Cardiac fibroblast (primary cell): ENCODE results near the gene DES.
A peak's percentile ranks its signal among the peaks of the same experiment; 100 is the strongest.

Experiments used
- DNase-seq, 2 donors: peaks; one replicate each; pipeline versions ENCODE4 v3.0.0 to v3.0.0-alpha.2; 2010; ENCODE audit warnings: low read depth in 2 of 2
- H3K4me3 ChIP-seq, 2 donors: replicated peaks in 1 of 2; 1 replicate in 1 of 2; 2 replicates in 1 of 2; pipeline ENCODE4 v1.5.1; 2011; ENCODE audit warnings: low read depth in 2 of 2, low read length in 2 of 2, mild to moderate bottlenecking in 2 of 2, moderate library complexity in 1 of 2
- CTCF ChIP-seq: IDR thresholded peaks from one replicate; pipeline ENCODE4 v1.5.1; 2011; ENCODE audit warnings: low read depth, mild to moderate bottlenecking, low read length, inconsistent platforms

DES gene

GRCh38 chr2:219467736-219468075 is 49.5 kb downstream of the DES start:
- DNase-seq = no peak
- H3K4me3 ChIP-seq = no peak overlapping the region
- no peak for TF ChIP-seq CTCF

- no peak for TF ChIP-seq CTCF
- DNase-seq = no peak
These were observed 50.4 kb downstream of the DES start for GRCh38 chr2:219468410-219469185.

GRCh38 chr2:219469186-219469724 is 51.1 kb downstream of the DES start:
- no peak for TF ChIP-seq CTCF
- no peak overlapping the region for H3K4me3 ChIP-seq
- DNase-seq = peak; percentile 49 to 64

More at GRCh38 chr2:219468410-219469185, 50.4 kb downstream of the DES start:
- no peak overlapping the region for H3K4me3 ChIP-seq

- DNase-seq = no peak
- TF ChIP-seq CTCF = no peak
- no peak overlapping the region for H3K4me3 ChIP-seq
These were observed 52.3 kb downstream of the DES start for GRCh38 chr2:219470429-219470828.

- no peak for TF ChIP-seq CTCF
- no peak overlapping the region for H3K4me3 ChIP-seq
- no peak for DNase-seq
These were observed 53.5 kb downstream of the DES start for GRCh38 chr2:219471476-219472371.

- no peak for TF ChIP-seq CTCF
- no peak for DNase-seq
- H3K4me3 ChIP-seq = no peak overlapping the region
These were observed 54.5 kb downstream of the DES start for GRCh38 chr2:219472629-219473187.
